HK-2 (cell line): ENCODE data around the gene CDH12.
"Not testable (repeated sequence)": the region's sequence is repeated elsewhere in the genome, so short reads cannot be mapped to it uniquely, and the experiment has no call there.

Source experiments
- DNase-seq: peaks from one replicate; pipeline ENCODE4 v3.0.0-alpha.2; 2018; ENCODE audit not compliant: unreplicated experiment

The CDH12 gene

GRCh38 chr5:22154779-22155178 is 698.4 kb downstream of the CDH12 start:
- not testable (repeated sequence) for DNase-seq

- DNase-seq: not testable (repeated sequence)
These were observed 701.3 kb downstream of the CDH12 start for GRCh38 chr5:22151801-22152200.

- not testable (repeated sequence) for DNase-seq
These were observed 712.7 kb downstream of the CDH12 start for GRCh38 chr5:22140418-22140817.

GRCh38 chr5:22139662-22140300 is 713.4 kb downstream of the CDH12 start:
- not testable (repeated sequence) for DNase-seq

GRCh38 chr5:22111320-22111719 is 741.8 kb downstream of the CDH12 start:
- DNase-seq: no peak

- DNase-seq: no peak
These were observed 743.8 kb downstream of the CDH12 start for GRCh38 chr5:22109315-22109714.

- DNase-seq: no peak
These were observed 744.6 kb downstream of the CDH12 start for GRCh38 chr5:22108545-22108944.

GRCh38 chr5:22102823-22103359 is 750.3 kb downstream of the CDH12 start:
- no peak for DNase-seq

GRCh38 chr5:22088517-22088916 is 764.6 kb downstream of the CDH12 start:
- DNase-seq: no peak

GRCh38 chr5:22079566-22079965 is 773.6 kb downstream of the CDH12 start:
- no peak for DNase-seq

- DNase-seq: no peak
These were observed 774.1 kb downstream of the CDH12 start for GRCh38 chr5:22079002-22079401.

- DNase-seq: no peak
These were observed 776.6 kb downstream of the CDH12 start for GRCh38 chr5:22076586-22076985.

- DNase-seq: no peak
These were observed 782.9 kb downstream of the CDH12 start for GRCh38 chr5:22070186-22070728.

- DNase-seq: no peak
These were observed 789.4 kb downstream of the CDH12 start for GRCh38 chr5:22063717-22064116.

- no peak for DNase-seq
These were observed 794.5 kb downstream of the CDH12 start for GRCh38 chr5:22058620-22059019.

GRCh38 chr5:22057012-22057411 is 796.1 kb downstream of the CDH12 start:
- no peak for DNase-seq

- DNase-seq: no peak
These were observed 796.5 kb downstream of the CDH12 start for GRCh38 chr5:22056601-22057000.

GRCh38 chr5:22053195-22053594 is 799.9 kb downstream of the CDH12 start:
- no peak for DNase-seq

- DNase-seq: no peak
These were observed 801.3 kb downstream of the CDH12 start for GRCh38 chr5:22051881-22052280.

- DNase-seq: no peak
These were observed 802.2 kb downstream of the CDH12 start for GRCh38 chr5:22050931-22051330.

GRCh38 chr5:22044229-22044628 is 808.9 kb downstream of the CDH12 start:
- no peak for DNase-seq

- DNase-seq: no peak
These were observed 817.1 kb downstream of the CDH12 start for GRCh38 chr5:22036061-22036460.

GRCh38 chr5:22033066-22033465 is 820.1 kb downstream of the CDH12 start:
- DNase-seq: no peak

- DNase-seq: no peak
These were observed 829.4 kb downstream of the CDH12 start for GRCh38 chr5:22023784-22024183.
